Colonic mucosa (tissue), 4 donors: ENCODE measurements around the gene WDR11. TPM values are rescaled to one million over a fixed set of nuclear protein-coding genes. Genes with fewer than 3 reads are reported as not detected.
A peak's percentile ranks its signal among the peaks of the same experiment; 100 is the strongest.

Experiments
- DNase-seq: peaks from one replicate; pipeline ENCODE4 v3.0.0-alpha.2; 2020
- H3K27ac ChIP-seq: fragments of 200-600 bp; one replicate; pipeline ENCODE4 v1.8.0; 2021
- H3K27me3 ChIP-seq: fragments of 200-600 bp; one replicate; pipeline ENCODE4 v1.8.0; 2021
- H3K36me3 ChIP-seq: fragments of 200-600 bp; one replicate; pipeline ENCODE4 v1.8.0; 2021
- H3K4me1 ChIP-seq: fragments of 200-600 bp; one replicate; pipeline ENCODE4 v1.8.0; 2021; ENCODE audit warnings: mild to moderate bottlenecking
- H3K4me3 ChIP-seq: fragments of 200-600 bp; one replicate; pipeline ENCODE4 v1.8.0; 2021
- H3K9ac ChIP-seq, 2 donors: one replicate each; pipeline ENCODE4 v1.7.0; 2013; ENCODE audit warnings: control low read depth in 2 of 2, low read depth in 2 of 2, low read length in 2 of 2
- H3K9me3 ChIP-seq: fragments of 200-600 bp; one replicate; pipeline ENCODE4 v1.8.0; 2021
- CTCF ChIP-seq: fragments of 200-600 bp; IDR thresholded peaks from one replicate; pipeline ENCODE4 v1.8.0; 2022; ENCODE audit warnings: antibody characterized with exemption, mild to moderate bottlenecking
- intact Hi-C: fragments of 100-400 bp; cut with DNase I; formaldehyde crosslinking; loops from one replicate; pipeline ENCODE4 v1.14.1; 2022
- total RNA-seq, 2 donors: library from RNA; stranded (reverse); fragmentation: NEBNext Ultra II Directional in 1 of 2; extraction: Animal tissue kit (Norgen Biotek cat#: 25700) in 1 of 2; gene quantifications; one replicate each; pipeline ENCODE4 v1.2.1, GENCODE V29; 2021
- donor health status: healthy.
- donor health status: DM: no; HTN: no; CAD: no.
- donor health status: DM: no; HTN: no; CAD: no.

WDR11 gene
- total RNA-seq, 2 donors from 2014 or later, result 35.5 to 42.2 TPM

- no peak overlapping the region for H3K27ac ChIP-seq
- H3K9ac ChIP-seq, result no peak overlapping the region
- intact Hi-C loops, result no loop called here
- no peak for TF ChIP-seq CTCF
- no peak for DNase-seq
- no peaks in the 10 kb centered on the region for H3K27me3 ChIP-seq
- no peaks in the 10 kb centered on the region for H3K9me3 ChIP-seq
- no peak overlapping the region for H3K4me3 ChIP-seq
- no peaks in the 10 kb centered on the region for H3K4me1 ChIP-seq
- no peaks in the 10 kb centered on the region for H3K36me3 ChIP-seq
Measured at GRCh38 chr10:120810298-120810697, 40.9 kb upstream of the WDR11 start.

GRCh38 chr10:120813085-120813484, 38.1 kb upstream of the WDR11 start:
- Histone ChIP-seq H3K9ac (no peak overlapping the region), H3K4me1 (no peaks in the 10 kb centered on the region), H3K27me3 (no peaks in the 10 kb centered on the region), H3K9me3 (no peaks in the 10 kb centered on the region), H3K4me3 (no peak overlapping the region), H3K27ac (no peak overlapping the region), H3K36me3 (no peaks in the 10 kb centered on the region)
- intact Hi-C loops, result no loop called here
- no peak for DNase-seq
- no peak for TF ChIP-seq CTCF

- Histone ChIP-seq H3K27ac (no peak overlapping the region), H3K4me1 (no peaks in the 10 kb centered on the region), H3K27me3 (no peaks in the 10 kb centered on the region), H3K9me3 (no peaks in the 10 kb centered on the region), H3K9ac (no peak overlapping the region), H3K4me3 (no peak overlapping the region), H3K36me3 (no peaks in the 10 kb centered on the region)
- no peak for TF ChIP-seq CTCF
- DNase-seq, result no peak
- intact Hi-C loops, result no loop called here
Measured at GRCh38 chr10:120818301-120818700, 32.9 kb upstream of the WDR11 start.

- no peak for TF ChIP-seq CTCF
Measured at GRCh38 chr10:120819366-120819765, 31.8 kb upstream of the WDR11 start.

GRCh38 chr10:120823266-120823665, 27.9 kb upstream of the WDR11 start:
- Histone ChIP-seq H3K27me3 (no peaks in the 10 kb centered on the region), H3K9ac (no peak overlapping the region), H3K4me1 (no peaks in the 10 kb centered on the region), H3K27ac (no peak overlapping the region), H3K9me3 (no peaks in the 10 kb centered on the region), H3K4me3 (no peak overlapping the region), H3K36me3 (no peaks in the 10 kb centered on the region)
- DNase-seq, result no peak
- TF ChIP-seq CTCF, result no peak
- intact Hi-C loops, result no loop called here

More at GRCh38 chr10:120819366-120819765, 31.8 kb upstream of the WDR11 start:
- H3K9me3 ChIP-seq, result no peaks in the 10 kb centered on the region
- H3K9ac ChIP-seq, result no peak overlapping the region
- DNase-seq, result no peak
- H3K4me1 ChIP-seq, result no peaks in the 10 kb centered on the region
- intact Hi-C loops, result no loop called here
- H3K36me3 ChIP-seq, result no peaks in the 10 kb centered on the region
- H3K27me3 ChIP-seq, result no peaks in the 10 kb centered on the region
- no peak overlapping the region for H3K27ac ChIP-seq
- H3K4me3 ChIP-seq, result no peak overlapping the region

GRCh38 chr10:120824881-120825309, 26.3 kb upstream of the WDR11 start:
- DNase-seq, result peak; percentile 20
- no peaks in the 10 kb centered on the region for H3K36me3 ChIP-seq
- intact Hi-C loops, result no loop called here

More at GRCh38 chr10:120824881-120825309, 26.3 kb upstream of the WDR11 start:
- Histone ChIP-seq H3K4me3 (no peak overlapping the region), H3K27me3 (no peaks in the 10 kb centered on the region), H3K9me3 (no peaks in the 10 kb centered on the region), H3K9ac (no peak overlapping the region), H3K4me1 (no peaks in the 10 kb centered on the region), H3K27ac (no peak overlapping the region)
- peak; percentile 50 for TF ChIP-seq CTCF
